Measurements from ENCODE around the gene ACTMAP.

DNA sequence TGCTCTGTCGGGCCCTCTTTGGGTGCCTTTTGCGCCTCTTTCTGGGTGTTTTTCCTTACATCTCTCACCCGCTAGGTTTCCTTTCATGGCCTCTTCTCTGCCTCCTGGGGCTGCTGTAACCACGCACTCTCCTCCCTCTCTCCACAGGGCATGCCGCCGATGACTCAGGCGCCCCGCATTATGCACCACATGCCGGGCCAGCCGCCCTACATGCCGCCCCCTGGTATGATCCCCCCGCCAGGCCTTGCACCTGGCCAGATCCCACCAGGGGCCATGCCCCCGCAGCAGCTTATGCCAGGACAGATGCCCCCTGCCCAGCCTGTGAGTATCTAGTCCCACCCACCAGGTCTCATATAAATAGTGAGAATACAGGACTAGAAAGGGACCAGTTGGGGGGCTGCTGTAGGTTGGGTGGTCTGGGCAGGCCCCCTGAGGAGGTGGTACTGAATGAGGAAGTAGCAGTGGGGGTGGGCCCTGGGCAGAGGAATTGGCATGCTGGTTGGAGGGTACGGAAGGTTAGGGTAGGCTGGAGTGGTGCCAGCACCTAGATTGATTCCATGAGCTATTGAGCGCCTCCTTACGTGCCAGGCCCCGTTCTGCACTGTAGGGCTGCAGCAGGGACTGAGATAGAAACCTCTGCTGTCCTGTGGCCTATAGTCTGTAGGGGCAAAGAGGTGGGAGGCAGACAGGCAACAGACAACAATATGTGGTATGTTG is 12.6 kb upstream of the ACTMAP start:
- TF ChIP-seq, protein P1, sequence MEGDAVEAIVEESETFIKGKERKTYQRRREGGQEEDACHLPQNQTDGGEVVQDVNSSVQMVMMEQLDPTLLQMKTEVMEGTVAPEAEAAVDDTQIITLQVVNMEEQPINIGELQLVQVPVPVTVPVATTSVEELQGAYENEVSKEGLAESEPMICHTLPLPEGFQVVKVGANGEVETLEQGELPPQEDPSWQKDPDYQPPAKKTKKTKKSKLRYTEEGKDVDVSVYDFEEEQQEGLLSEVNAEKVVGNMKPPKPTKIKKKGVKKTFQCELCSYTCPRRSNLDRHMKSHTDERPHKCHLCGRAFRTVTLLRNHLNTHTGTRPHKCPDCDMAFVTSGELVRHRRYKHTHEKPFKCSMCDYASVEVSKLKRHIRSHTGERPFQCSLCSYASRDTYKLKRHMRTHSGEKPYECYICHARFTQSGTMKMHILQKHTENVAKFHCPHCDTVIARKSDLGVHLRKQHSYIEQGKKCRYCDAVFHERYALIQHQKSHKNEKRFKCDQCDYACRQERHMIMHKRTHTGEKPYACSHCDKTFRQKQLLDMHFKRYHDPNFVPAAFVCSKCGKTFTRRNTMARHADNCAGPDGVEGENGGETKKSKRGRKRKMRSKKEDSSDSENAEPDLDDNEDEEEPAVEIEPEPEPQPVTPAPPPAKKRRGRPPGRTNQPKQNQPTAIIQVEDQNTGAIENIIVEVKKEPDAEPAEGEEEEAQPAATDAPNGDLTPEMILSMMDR (IDR thresholded peaks at IDR 0.05 in 4 of 5, conservative IDR thresholded peaks at IDR 0.05 in 1 of 5): no peak
- no peak for TF ChIP-seq POLR2A (IDR thresholded peaks at IDR 0.05)

Measured in gastrocnemius medialis (tissue), 4 donors.